ENCODE results near the gene STX8. TPM values are rescaled to one million over a fixed set of nuclear protein-coding genes. Genes with fewer than 3 reads are reported as not detected.

STX8 gene
- polyA plus RNA-seq, 1 of the 3 experiments (the other 2 are of a cell fraction) = 51.3 TPM

DNA sequence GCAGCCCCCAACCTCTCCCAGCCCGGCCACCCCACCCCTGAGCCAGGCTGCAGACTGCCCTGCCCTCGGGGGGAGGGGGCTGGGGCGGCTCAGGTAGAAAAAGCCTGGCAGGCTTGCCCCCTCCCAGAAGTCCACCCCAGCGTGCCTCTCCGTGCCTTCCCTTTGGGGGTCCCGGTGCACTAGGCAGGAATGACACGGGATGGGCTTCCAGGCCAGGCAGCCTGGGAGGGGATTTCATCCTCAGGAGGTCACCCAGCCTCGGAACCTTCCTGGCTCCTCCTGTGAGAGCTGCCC, 369.3 kb downstream of the STX8 start:
- H3K9me3 ChIP-seq = no peaks in the 10 kb centered on the region
- no peak overlapping the region for H3K4me3 ChIP-seq (ENCODE audit: low read depth in 2 of 2, low read length in 1 of 2)
- H2AFZ ChIP-seq (ENCODE audit: low read depth) = no peak overlapping the region
- no peaks in the 10 kb centered on the region for H4K20me1 ChIP-seq (ENCODE audit: insufficient read depth)
- no peaks in the 10 kb centered on the region; the same call in 1 of the 2 replicates for H3K27me3 ChIP-seq (ENCODE audit: insufficient read depth)
- H3F3A ChIP-seq (replicated peaks; ENCODE audit: insufficient read depth) = no peaks in the 10 kb centered on the region
- CTCF ChIA-PET = no interaction called here
- no peaks in the 10 kb centered on the region for H3K36me3 ChIP-seq (replicated peaks in 1 of 2; ENCODE audit: control insufficient read depth in 1 of 2, insufficient read depth in 2 of 2, low read length in 1 of 2)
- H3K4me1 ChIP-seq (ENCODE audit: control insufficient read depth in 1 of 2, insufficient read depth in 2 of 2, low read depth in 1 of 2, low read length in 1 of 2) = peaks cover 0 to 8% of the 10 kb centered on the region in 2 experiments; a peak in 1 of 4 replicates
- POLR2A ChIA-PET = interaction anchor here (0.6 kb wide), 1 partner anchor 71 kb away, joined by 3 read pairs; no protein-coding TSS in a partner anchor
- no peak overlapping the region for H3K4me2 ChIP-seq
- TF ChIP-seq RXRA (IDR thresholded peaks at IDR 0.05; ENCODE audit: borderline replicate concordance, low read depth) (no peak), TEAD4 (IDR thresholded peaks at IDR 0.05; ENCODE audit: borderline replicate concordance, insufficient read depth) (no peak), RCOR1 (IDR thresholded peaks at IDR 0.05; ENCODE audit: low read length) (no peak), SMC3 (IDR thresholded peaks at IDR 0.05; ENCODE audit: low read depth, low read length) (no peak), POLR2AphosphoS5 (IDR thresholded peaks at IDR 0.05; ENCODE audit: low read depth, low read length) (no peak), TCF12 (IDR thresholded peaks at IDR 0.05) (no peak), JUND (IDR thresholded peaks at IDR 0.05) (no peak), RFX5 (IDR thresholded peaks at IDR 0.05; ENCODE audit: low read length) (no peak)
- H3K9me2 ChIP-seq = no peaks in the 10 kb centered on the region
- 21% methylated on average over 5 of the region's 8 CpGs for WGBS (ENCODE audit: low lambda C conversion rate)
- H3K9ac ChIP-seq = no peak overlapping the region
- H3K27ac ChIP-seq (ENCODE audit: low read depth in 2 of 2, low read length in 1 of 2) = no peak overlapping the region
- no peaks in the 10 kb centered on the region for H3K79me2 ChIP-seq (ENCODE audit: insufficient read depth)
- no peak for DNase-seq

DNA sequence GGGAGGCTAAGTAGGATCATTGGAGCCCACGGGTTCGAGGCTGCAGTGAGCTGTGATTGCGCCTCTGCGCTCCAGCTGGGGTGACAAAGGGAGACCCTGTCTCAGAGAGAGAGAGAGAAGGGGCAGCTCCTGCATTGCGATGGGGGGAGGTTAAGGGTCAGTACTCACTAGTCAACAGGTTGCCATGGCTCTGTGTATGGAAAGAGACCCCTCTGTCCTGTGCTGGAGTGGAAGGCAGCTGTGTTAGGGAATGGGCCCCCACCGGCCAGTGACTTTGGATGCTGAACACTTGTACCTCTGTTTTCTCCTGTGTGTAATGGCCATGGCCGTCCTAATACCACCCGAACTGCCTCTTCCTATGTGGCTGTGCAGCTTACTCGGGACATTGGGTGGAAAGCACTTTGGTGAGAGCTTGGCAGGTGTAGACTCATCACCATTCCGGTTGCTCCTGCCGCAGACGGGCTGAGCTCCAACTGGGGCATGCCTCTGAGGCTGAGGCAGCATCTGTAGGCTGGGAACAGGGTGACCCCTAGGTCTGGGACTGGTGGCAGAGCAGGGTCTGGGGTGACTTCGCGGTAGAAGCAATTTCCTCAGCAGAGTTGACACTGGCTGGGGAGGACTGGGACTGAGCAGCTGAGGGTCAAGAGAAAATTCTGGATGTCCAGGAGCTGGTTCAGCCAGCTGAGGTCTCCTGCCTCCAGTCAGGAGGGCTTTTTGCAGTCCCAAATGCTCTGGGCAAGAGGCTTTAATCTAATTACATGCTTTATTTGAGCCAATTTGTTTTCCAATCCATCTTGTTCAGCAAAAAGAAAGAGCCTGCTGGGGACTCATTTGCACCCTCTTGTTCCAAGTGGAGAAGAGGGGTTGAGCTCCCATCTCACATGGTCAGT, 369.9 kb downstream of the STX8 start:
- Histone ChIP-seq H3K9me2 (no peaks in the 10 kb centered on the region), H3K27me3 (ENCODE audit: insufficient read depth) (no peaks in the 10 kb centered on the region; the same call in 1 of the 2 replicates), H3K36me3 (replicated peaks in 1 of 2; ENCODE audit: control insufficient read depth in 1 of 2, insufficient read depth in 2 of 2, low read length in 1 of 2) (no peaks in the 10 kb centered on the region), H3K4me3 (ENCODE audit: low read depth in 2 of 2, low read length in 1 of 2) (no peak overlapping the region), H3K27ac (ENCODE audit: low read depth in 2 of 2, low read length in 1 of 2) (no peak overlapping the region), H3K4me2 (no peak overlapping the region), H4K20me1 (ENCODE audit: insufficient read depth) (no peaks in the 10 kb centered on the region), H3F3A (replicated peaks; ENCODE audit: insufficient read depth) (no peaks in the 10 kb centered on the region), H3K9ac (no peak overlapping the region), H2AFZ (ENCODE audit: low read depth) (no peak overlapping the region), H3K9me3 (no peaks in the 10 kb centered on the region), H3K4me1 (ENCODE audit: control insufficient read depth in 1 of 2, insufficient read depth in 2 of 2, low read depth in 1 of 2, low read length in 1 of 2) (peaks cover 0 to 8% of the 10 kb centered on the region in 2 experiments; a peak in 1 of 4 replicates), H3K79me2 (ENCODE audit: insufficient read depth) (no peaks in the 10 kb centered on the region)
- CTCF ChIA-PET = interaction anchor here (0.9 kb wide), 1 partner anchor 14 kb away, joined by 4 read pairs; no protein-coding TSS in a partner anchor
- no peak for TF ChIP-seq FOSL2 (IDR thresholded peaks at IDR 0.05; ENCODE audit: borderline replicate concordance, low read depth)
- TF ChIP-seq, protein P1, sequence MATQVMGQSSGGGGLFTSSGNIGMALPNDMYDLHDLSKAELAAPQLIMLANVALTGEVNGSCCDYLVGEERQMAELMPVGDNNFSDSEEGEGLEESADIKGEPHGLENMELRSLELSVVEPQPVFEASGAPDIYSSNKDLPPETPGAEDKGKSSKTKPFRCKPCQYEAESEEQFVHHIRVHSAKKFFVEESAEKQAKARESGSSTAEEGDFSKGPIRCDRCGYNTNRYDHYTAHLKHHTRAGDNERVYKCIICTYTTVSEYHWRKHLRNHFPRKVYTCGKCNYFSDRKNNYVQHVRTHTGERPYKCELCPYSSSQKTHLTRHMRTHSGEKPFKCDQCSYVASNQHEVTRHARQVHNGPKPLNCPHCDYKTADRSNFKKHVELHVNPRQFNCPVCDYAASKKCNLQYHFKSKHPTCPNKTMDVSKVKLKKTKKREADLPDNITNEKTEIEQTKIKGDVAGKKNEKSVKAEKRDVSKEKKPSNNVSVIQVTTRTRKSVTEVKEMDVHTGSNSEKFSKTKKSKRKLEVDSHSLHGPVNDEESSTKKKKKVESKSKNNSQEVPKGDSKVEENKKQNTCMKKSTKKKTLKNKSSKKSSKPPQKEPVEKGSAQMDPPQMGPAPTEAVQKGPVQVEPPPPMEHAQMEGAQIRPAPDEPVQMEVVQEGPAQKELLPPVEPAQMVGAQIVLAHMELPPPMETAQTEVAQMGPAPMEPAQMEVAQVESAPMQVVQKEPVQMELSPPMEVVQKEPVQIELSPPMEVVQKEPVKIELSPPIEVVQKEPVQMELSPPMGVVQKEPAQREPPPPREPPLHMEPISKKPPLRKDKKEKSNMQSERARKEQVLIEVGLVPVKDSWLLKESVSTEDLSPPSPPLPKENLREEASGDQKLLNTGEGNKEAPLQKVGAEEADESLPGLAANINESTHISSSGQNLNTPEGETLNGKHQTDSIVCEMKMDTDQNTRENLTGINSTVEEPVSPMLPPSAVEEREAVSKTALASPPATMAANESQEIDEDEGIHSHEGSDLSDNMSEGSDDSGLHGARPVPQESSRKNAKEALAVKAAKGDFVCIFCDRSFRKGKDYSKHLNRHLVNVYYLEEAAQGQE (IDR thresholded peaks at IDR 0.05; ENCODE audit: low read depth, low read length) = no peak
- TF ChIP-seq SMC3 (IDR thresholded peaks at IDR 0.05; ENCODE audit: low read depth, low read length) = no peak
- no peak for TF ChIP-seq TCF12 (IDR thresholded peaks at IDR 0.05)
- no peak for TF ChIP-seq NRF1 (IDR thresholded peaks at IDR 0.05; ENCODE audit: low read depth, low read length)
- TF ChIP-seq, protein P2, sequence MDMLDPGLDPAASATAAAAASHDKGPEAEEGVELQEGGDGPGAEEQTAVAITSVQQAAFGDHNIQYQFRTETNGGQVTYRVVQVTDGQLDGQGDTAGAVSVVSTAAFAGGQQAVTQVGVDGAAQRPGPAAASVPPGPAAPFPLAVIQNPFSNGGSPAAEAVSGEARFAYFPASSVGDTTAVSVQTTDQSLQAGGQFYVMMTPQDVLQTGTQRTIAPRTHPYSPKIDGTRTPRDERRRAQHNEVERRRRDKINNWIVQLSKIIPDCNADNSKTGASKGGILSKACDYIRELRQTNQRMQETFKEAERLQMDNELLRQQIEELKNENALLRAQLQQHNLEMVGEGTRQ (IDR thresholded peaks at IDR 0.05; ENCODE audit: borderline replicate concordance, low read depth, low read length) = no peak
- no peak for TF ChIP-seq FOXM1 (IDR thresholded peaks at IDR 0.05; ENCODE audit: low read depth)
- WGBS (ENCODE audit: low lambda C conversion rate) = 43% methylated on average over 13 of the region's 14 CpGs
- DNase-seq = no peak
- POLR2A ChIA-PET = interaction anchor here (0.6 kb wide), 1 partner anchor 71 kb away, joined by 3 read pairs; no protein-coding TSS in a partner anchor

Measured in SK-N-SH (cell line).